ENCODE results near the gene WDTC1. TPM values are rescaled to one million over a fixed set of nuclear protein-coding genes. Genes with fewer than 3 reads are reported as not detected.
A peak's percentile ranks its signal among the peaks of the same experiment; 100 is the strongest.
"Not testable (repeated sequence)": the region's sequence is repeated elsewhere in the genome, so short reads cannot be mapped to it uniquely, and the experiment has no call there.

WDTC1 gene
- 25.5 and 26.5 TPM in 2 replicates for total RNA-seq
- long read RNA-seq: 0 reads

GRCh38 chr1:27234049-27234882 lies at the start of gene WDTC1:
Gene WDTC1, plus strand, starts transcription at chr1:27234632. Its CDS starts 26,423 bp downstream, at chr1:27261055.
- H3K4me1 Mint-ChIP-seq: peaks cover 23% of the 10 kb centered on the region
- no peak for TF ChIP-seq CTCF (conservative IDR thresholded peaks at IDR 0.05)
- H3K27me3 Mint-ChIP-seq (ENCODE audit: low read depth): no peaks in the 10 kb centered on the region
- DNase-seq (ENCODE audit: low read depth, low spot score): peak; percentile 90
- H3K27ac Mint-ChIP-seq (ENCODE audit: unreplicated experiment): peak within 1 kb of the TSS; percentile 91
- no peaks in the 10 kb centered on the region for H3K9me3 Mint-ChIP-seq
- H3K36me3 Mint-ChIP-seq (ENCODE audit: low read depth): no peaks in the 10 kb centered on the region
- H3K4me3 Mint-ChIP-seq: peak within 1 kb of the TSS; percentile 95

DNA sequence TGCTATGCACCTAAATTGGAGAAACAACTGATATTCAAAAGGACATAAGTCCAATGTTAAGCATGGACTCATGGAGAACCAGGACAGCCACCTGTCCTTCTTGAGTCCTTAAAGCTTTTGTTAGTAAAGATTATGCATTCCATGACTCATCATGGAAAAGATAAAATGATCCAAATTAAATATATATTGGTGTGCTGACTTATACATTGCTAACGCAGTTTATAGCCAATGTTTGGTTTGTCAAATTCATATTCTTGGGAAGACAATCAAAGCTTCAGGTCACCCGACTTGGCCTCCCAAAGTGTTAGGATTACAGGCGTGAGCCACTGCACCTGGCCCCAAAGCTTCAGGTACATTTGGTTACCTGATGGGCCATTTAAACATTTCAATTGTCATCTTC lies 49.8 kb upstream of the WDTC1 start:
- H3K9me3 Mint-ChIP-seq; DNase-seq (ENCODE audit: low read depth, low spot score); H3K27me3 Mint-ChIP-seq (ENCODE audit: low read depth); H3K4me3 Mint-ChIP-seq; H3K27ac Mint-ChIP-seq (ENCODE audit: unreplicated experiment); H3K36me3 Mint-ChIP-seq (ENCODE audit: low read depth); H3K4me1 Mint-ChIP-seq: not testable (repeated sequence)

GRCh38 chr1:27192039-27192529 lies 42.3 kb upstream of the WDTC1 start:
- Mint-ChIP-seq H3K4me1 (no peaks in the 10 kb centered on the region), H3K27me3 (ENCODE audit: low read depth) (peaks cover 3% of the 10 kb centered on the region), H3K9me3 (no peaks in the 10 kb centered on the region), H3K27ac (ENCODE audit: unreplicated experiment) (no peak overlapping the region), H3K36me3 (ENCODE audit: low read depth) (peaks cover 2% of the 10 kb centered on the region), H3K4me3 (no peak overlapping the region)
- TF ChIP-seq CTCF (conservative IDR thresholded peaks at IDR 0.05): no peak
- DNase-seq (ENCODE audit: low read depth, low spot score): no peak

GRCh38 chr1:27193194-27193593 lies 41.2 kb upstream of the WDTC1 start:
- Mint-ChIP-seq H3K36me3 (ENCODE audit: low read depth) (no peaks in the 10 kb centered on the region), H3K4me3 (no peak overlapping the region), H3K9me3 (no peaks in the 10 kb centered on the region), H3K4me1 (peaks cover 5% of the 10 kb centered on the region), H3K27ac (ENCODE audit: unreplicated experiment) (no peak overlapping the region), H3K27me3 (ENCODE audit: low read depth) (peaks cover 3% of the 10 kb centered on the region)
- DNase-seq (ENCODE audit: low read depth, low spot score): no peak
- TF ChIP-seq CTCF (conservative IDR thresholded peaks at IDR 0.05): no peak

- Mint-ChIP-seq H3K27ac (ENCODE audit: unreplicated experiment) (no peak overlapping the region), H3K9me3 (no peaks in the 10 kb centered on the region), H3K36me3 (ENCODE audit: low read depth) (no peaks in the 10 kb centered on the region), H3K27me3 (ENCODE audit: low read depth) (peaks cover 3% of the 10 kb centered on the region), H3K4me3 (no peak overlapping the region), H3K4me1 (peaks cover 5% of the 10 kb centered on the region)
- DNase-seq (ENCODE audit: low read depth, low spot score): no peak
- no peak for TF ChIP-seq CTCF (conservative IDR thresholded peaks at IDR 0.05)
These were observed 33.1 kb upstream of the WDTC1 start for GRCh38 chr1:27201295-27201694.

DNA sequence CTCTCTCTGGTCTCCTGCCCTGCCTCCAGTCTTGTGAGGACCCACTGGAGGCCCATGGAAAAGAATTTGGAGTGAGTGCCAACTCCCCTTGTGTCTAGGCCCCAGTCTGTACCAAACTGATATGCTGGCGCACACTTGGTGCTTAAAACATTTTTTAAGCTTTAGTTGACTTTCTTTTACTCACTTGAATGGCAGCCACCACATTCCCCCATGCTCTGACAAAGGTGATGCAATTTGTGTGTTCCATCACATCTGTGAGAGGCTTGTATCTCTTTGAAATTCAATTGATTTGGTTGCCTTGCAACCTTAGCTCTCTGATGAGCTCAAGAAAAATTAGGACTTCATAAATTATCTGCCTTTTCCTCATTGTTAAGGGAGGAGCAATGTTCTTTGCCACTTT lies 30.5 kb upstream of the WDTC1 start:
- TF ChIP-seq CTCF (conservative IDR thresholded peaks at IDR 0.05): no peak
- peaks cover 3% of the 10 kb centered on the region for H3K27me3 Mint-ChIP-seq (ENCODE audit: low read depth)
- no peaks in the 10 kb centered on the region for H3K36me3 Mint-ChIP-seq (ENCODE audit: low read depth)
- H3K9me3 Mint-ChIP-seq: no peaks in the 10 kb centered on the region
- DNase-seq (ENCODE audit: low read depth, low spot score): no peak
- H3K4me1 Mint-ChIP-seq: peaks cover 5% of the 10 kb centered on the region
- H3K27ac Mint-ChIP-seq (ENCODE audit: unreplicated experiment): no peak overlapping the region
- H3K4me3 Mint-ChIP-seq: no peak overlapping the region

DNA sequence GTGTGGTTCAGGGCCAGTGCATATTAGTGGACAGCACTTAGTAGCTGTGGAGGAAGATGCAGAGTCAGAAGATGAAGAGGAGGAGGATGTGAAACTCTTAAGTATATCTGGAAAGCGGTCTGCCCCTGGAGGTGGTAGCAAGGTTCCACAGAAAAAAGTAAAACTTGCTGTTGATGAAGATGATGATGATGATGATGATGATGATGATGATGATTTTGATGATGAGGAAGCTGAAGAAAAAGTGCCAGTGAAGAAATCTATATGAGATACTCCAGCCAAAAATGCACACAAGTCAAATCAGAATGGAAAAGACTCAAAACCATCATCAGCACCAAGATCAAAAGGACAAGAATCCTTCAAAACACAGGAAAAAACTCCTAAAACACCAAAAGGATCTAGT lies 27.2 kb upstream of the WDTC1 start:
- not testable (repeated sequence) for H3K36me3 Mint-ChIP-seq (ENCODE audit: low read depth); DNase-seq (ENCODE audit: low read depth, low spot score); H3K4me1 Mint-ChIP-seq; H3K27ac Mint-ChIP-seq (ENCODE audit: unreplicated experiment); H3K4me3 Mint-ChIP-seq; H3K9me3 Mint-ChIP-seq; H3K27me3 Mint-ChIP-seq (ENCODE audit: low read depth)

- H3K4me1 Mint-ChIP-seq; DNase-seq (ENCODE audit: low read depth, low spot score); H3K4me3 Mint-ChIP-seq; H3K36me3 Mint-ChIP-seq (ENCODE audit: low read depth); H3K27me3 Mint-ChIP-seq (ENCODE audit: low read depth); H3K27ac Mint-ChIP-seq (ENCODE audit: unreplicated experiment); H3K9me3 Mint-ChIP-seq: not testable (repeated sequence)
These were observed 26.1 kb upstream of the WDTC1 start for GRCh38 chr1:27208143-27208850.

All from neural crest cell (in vitro differentiated cells).